Breast epithelium (tissue), 4 donors: ENCODE results near the gene NANOS1. TPM values are rescaled to one million over a fixed set of nuclear protein-coding genes. Genes with fewer than 3 reads are reported as not detected.
A peak's percentile ranks its signal among the peaks of the same experiment; 100 is the strongest.
"Not testable (repeated sequence)": the region's sequence is repeated elsewhere in the genome, so short reads cannot be mapped to it uniquely, and the experiment has no call there.

Experiments
- DNase-seq, 2 donors: peaks; one replicate each; pipeline ENCODE4 v3.0.0-alpha.2; 2019; ENCODE audit warnings: low spot score in 2 of 2
- H3K27ac ChIP-seq, 2 donors: fragments of 200-600 bp; sonication (generic) in 1 of 2; one replicate each; pipeline ENCODE4 v1.5.1; 2016 to 2019; ENCODE audit warnings: mild to moderate bottlenecking in 1 of 2
- H3K27me3 ChIP-seq, 2 donors: fragments of 200-600 bp; sonication (generic) in 1 of 2; one replicate each; pipeline versions ENCODE4 v1.5.1 to v1.6.0; 2017 to 2019; ENCODE audit warnings: control low read depth in 1 of 2, mild to moderate bottlenecking in 1 of 2
- H3K36me3 ChIP-seq: fragments of 200-600 bp; one replicate; pipeline ENCODE4 v1.5.1; 2019
- H3K4me1 ChIP-seq, 2 donors: fragments of 200-600 bp; sonication (generic); one replicate each; pipeline ENCODE4 v1.5.1; 2016 to 2019; ENCODE audit warnings: control low read depth in 1 of 2
- H3K4me3 ChIP-seq, 3 donors: fragments of 200-600 bp; sonication (generic); 1 replicate in 2 of 3; 2 replicates in 1 of 3; pipeline ENCODE4 v1.5.1; 2016 to 2019; ENCODE audit warnings: mild to moderate bottlenecking in 3 of 3, moderate library complexity in 2 of 3
- H3K9me3 ChIP-seq, 2 donors: fragments of 200-600 bp; sonication (generic) in 1 of 2; one replicate each; pipeline ENCODE4 v1.5.1; 2016 to 2019; ENCODE audit warnings: control low read depth in 1 of 2
- POLR2A ChIP-seq: fragments of 450-650 bp; IDR thresholded peaks from one replicate; pipeline ENCODE4 v1.6.1; 2016; ENCODE audit warnings: antibody characterized with exemption, mild to moderate bottlenecking, moderate library complexity
- POLR2AphosphoS5 ChIP-seq, 3 donors: sonication (generic); formaldehyde crosslinking; IDR thresholded peaks; one replicate each; pipeline ENCODE4 v1.6.1; 2017; ENCODE audit warnings: antibody characterized with exemption in 3 of 3
- intact Hi-C: fragments of 100-400 bp; cut with DNase I; formaldehyde crosslinking; loops from one replicate; pipeline ENCODE4 v1.15.1; 2023; ENCODE audit warnings: low total_unique reads
- total RNA-seq, 3 donors: library from RNA; depleted of rRNA; stranded (reverse); fragments of >200 nt; gene quantifications; one replicate each; pipeline ENCODE4 v1.1.0, GENCODE V29; 2016
- TF ChIP-seq, protein P1 (sequence below), 3 donors: fragments of 450-650 bp; IDR thresholded peaks; one replicate each; pipeline ENCODE4 v1.5.1; 2016 to 2017; ENCODE audit warnings: antibody characterized with exemption in 3 of 3, mild to moderate bottlenecking in 3 of 3, moderate library complexity in 3 of 3

The NANOS1 gene
- total RNA-seq, 3 donors from 2014 or later = 2.9 to 6.4 (median 3.7) TPM

DNA sequence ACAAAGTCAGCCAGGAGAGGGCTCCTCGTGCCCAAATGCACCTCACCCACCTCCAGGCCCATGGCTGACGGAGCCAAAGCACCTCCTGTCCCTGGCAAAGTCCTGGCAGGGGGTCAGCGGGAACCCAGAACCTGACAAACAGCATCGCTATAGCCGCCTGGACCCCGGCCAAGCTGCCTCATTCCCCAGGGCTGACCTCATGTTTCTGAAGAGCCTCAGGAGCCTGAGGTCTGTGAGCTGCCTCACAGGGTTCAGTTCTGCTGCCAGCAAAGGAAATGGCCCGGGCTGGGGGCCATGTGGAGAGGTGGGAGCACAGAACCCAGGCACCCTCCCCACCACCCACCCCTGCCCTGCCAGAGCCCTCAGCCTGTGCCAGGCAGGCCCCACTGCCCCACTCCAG, 4.2 kb upstream of the NANOS1 start:
- intact Hi-C loops = no loop called here

GRCh38 chr10:119025776-119026175, 3.7 kb upstream of the NANOS1 start:
- Histone ChIP-seq H3K27ac (peak overlapping the region; percentile 79 to 93), H3K4me1 (peaks cover 6 to 21% of the 10 kb centered on the region in 2 donors), H3K4me3 (no peak overlapping the region), H3K27me3 (no peaks in the 10 kb centered on the region), H3K9me3 (no peaks in the 10 kb centered on the region), H3K36me3 (no peaks in the 10 kb centered on the region)
- intact Hi-C loops = no loop called here
- no peak for TF ChIP-seq POLR2AphosphoS5 (IDR thresholded peaks at IDR 0.05)
- TF ChIP-seq, protein P1, sequence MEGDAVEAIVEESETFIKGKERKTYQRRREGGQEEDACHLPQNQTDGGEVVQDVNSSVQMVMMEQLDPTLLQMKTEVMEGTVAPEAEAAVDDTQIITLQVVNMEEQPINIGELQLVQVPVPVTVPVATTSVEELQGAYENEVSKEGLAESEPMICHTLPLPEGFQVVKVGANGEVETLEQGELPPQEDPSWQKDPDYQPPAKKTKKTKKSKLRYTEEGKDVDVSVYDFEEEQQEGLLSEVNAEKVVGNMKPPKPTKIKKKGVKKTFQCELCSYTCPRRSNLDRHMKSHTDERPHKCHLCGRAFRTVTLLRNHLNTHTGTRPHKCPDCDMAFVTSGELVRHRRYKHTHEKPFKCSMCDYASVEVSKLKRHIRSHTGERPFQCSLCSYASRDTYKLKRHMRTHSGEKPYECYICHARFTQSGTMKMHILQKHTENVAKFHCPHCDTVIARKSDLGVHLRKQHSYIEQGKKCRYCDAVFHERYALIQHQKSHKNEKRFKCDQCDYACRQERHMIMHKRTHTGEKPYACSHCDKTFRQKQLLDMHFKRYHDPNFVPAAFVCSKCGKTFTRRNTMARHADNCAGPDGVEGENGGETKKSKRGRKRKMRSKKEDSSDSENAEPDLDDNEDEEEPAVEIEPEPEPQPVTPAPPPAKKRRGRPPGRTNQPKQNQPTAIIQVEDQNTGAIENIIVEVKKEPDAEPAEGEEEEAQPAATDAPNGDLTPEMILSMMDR (IDR thresholded peaks at IDR 0.05) = no peak
- TF ChIP-seq POLR2A = no peak
- DNase-seq = peak in 1 of 2 donors; percentile 41

More for the DNA sequence above, 4.2 kb upstream of the NANOS1 start:
- TF ChIP-seq POLR2AphosphoS5 (IDR thresholded peaks at IDR 0.05) (peak in 1 of 3 donors; percentile 15), POLR2A (no peak)
- TF ChIP-seq, protein P1 (IDR thresholded peaks at IDR 0.05) = no peak
- H3K9me3 ChIP-seq = no peaks in the 10 kb centered on the region
- peak overlapping the region; percentile 79 to 93 for H3K27ac ChIP-seq
- DNase-seq = peak; percentile 92 to 95
- H3K36me3 ChIP-seq = no peaks in the 10 kb centered on the region
- peaks cover 6 to 21% of the 10 kb centered on the region in 2 donors for H3K4me1 ChIP-seq
- no peaks in the 10 kb centered on the region for H3K27me3 ChIP-seq
- H3K4me3 ChIP-seq = no peak overlapping the region

- Histone ChIP-seq H3K27ac (peak overlapping the region; percentile 79 to 93), H3K4me3 (no peak overlapping the region), H3K36me3 (no peaks in the 10 kb centered on the region), H3K9me3 (no peaks in the 10 kb centered on the region), H3K27me3 (no peaks in the 10 kb centered on the region), H3K4me1 (peaks cover 9 to 21% of the 10 kb centered on the region in 2 donors)
- DNase-seq = no peak
- intact Hi-C loops = no loop called here
- TF ChIP-seq POLR2A = no peak
- TF ChIP-seq POLR2AphosphoS5 (IDR thresholded peaks at IDR 0.05) = no peak
- TF ChIP-seq, protein P1 (IDR thresholded peaks at IDR 0.05) = no peak
Measured at GRCh38 chr10:119026301-119027110, 3.0 kb upstream of the NANOS1 start.

DNA sequence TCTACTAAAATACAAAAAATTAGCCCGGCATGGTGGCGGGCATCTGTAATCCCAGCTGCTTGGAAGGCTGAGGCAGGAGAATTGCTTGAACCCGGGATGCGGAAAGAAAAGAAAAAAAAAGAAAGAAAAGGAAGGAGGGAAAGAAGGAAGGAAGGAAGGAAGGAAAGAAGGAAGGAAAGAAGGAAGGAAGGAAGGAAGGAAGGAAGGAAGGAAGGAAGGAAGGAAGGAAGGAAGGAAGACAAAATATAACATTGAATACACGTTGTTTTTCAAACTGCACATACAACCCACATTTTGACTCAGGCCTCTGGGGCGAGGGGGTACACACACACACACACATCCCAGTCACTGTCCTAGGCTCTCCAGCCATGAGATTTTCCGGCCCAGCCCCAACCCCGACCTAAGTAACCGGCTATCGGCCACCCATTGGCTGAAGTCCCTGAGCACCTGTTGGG, 1.0 kb upstream of the NANOS1 start:
- H3K4me1 ChIP-seq = peaks cover 9 to 14% of the 10 kb centered on the region in 2 donors
- intact Hi-C loops = loop anchor here (2.0 kb wide), 1 partner anchor 48 kb away; no protein-coding TSS in a partner anchor
- H3K27me3 ChIP-seq = not testable (repeated sequence)

GRCh38 chr10:119028900-119029612, 458 bp upstream of the NANOS1 start:
- H3K27me3 ChIP-seq = no peaks in the 10 kb centered on the region
- peak; percentile 79 to 82 for DNase-seq
- H3K4me1 ChIP-seq = peaks cover 9 to 10% of the 10 kb centered on the region in 2 donors
- intact Hi-C loops = loop anchor here (2.0 kb wide), 1 partner anchor 48 kb away; no protein-coding TSS in a partner anchor
- TF ChIP-seq POLR2A (no peak), POLR2AphosphoS5 (IDR thresholded peaks at IDR 0.05) (no peak)
- TF ChIP-seq, protein P1 (IDR thresholded peaks at IDR 0.05) = no peak
- H3K36me3 ChIP-seq = no peaks in the 10 kb centered on the region
- peak overlapping the region; percentile 69 to 74 for H3K27ac ChIP-seq
- no peaks in the 10 kb centered on the region for H3K9me3 ChIP-seq
- H3K4me3 ChIP-seq = peak overlapping the region; percentile 42 to 85 (median 67)

More for the DNA sequence above, 1.0 kb upstream of the NANOS1 start:
- Histone ChIP-seq H3K27ac (peak overlapping the region; percentile 69 to 74), H3K4me3 (peak overlapping the region; percentile 42 to 85 (median 67))
- not testable (repeated sequence) for DNase-seq, H3K9me3 ChIP-seq, H3K36me3 ChIP-seq
